Suprapubic skin (tissue), 4 donors: ENCODE data around the gene INSIG1.

Experiments used
- EP300 ChIP-seq: sonication (generic); formaldehyde crosslinking; IDR thresholded peaks from one replicate; pipeline ENCODE4 v1.6.1; 2017; ENCODE audit warnings: antibody characterized with exemption
- POLR2AphosphoS5 ChIP-seq, 3 donors: sonication (generic); formaldehyde crosslinking; IDR thresholded peaks; one replicate each; pipeline ENCODE4 v1.6.1; 2017; ENCODE audit warnings: antibody characterized with exemption in 3 of 3
- TF ChIP-seq, protein P1 (sequence below), 2 donors: fragments of 200-600 bp in 1 of 2; fragments of 450-650 bp in 1 of 2; sonication (generic) in 1 of 2; IDR thresholded peaks; one replicate each; pipeline ENCODE4 v1.5.1; 2016 to 2019; ENCODE audit warnings: antibody characterized with exemption in 2 of 2, mild to moderate bottlenecking in 1 of 2, moderate library complexity in 1 of 2

- TF ChIP-seq POLR2AphosphoS5 (IDR thresholded peaks at IDR 0.05) (no peak), EP300 (no peak)
- TF ChIP-seq, protein P1, sequence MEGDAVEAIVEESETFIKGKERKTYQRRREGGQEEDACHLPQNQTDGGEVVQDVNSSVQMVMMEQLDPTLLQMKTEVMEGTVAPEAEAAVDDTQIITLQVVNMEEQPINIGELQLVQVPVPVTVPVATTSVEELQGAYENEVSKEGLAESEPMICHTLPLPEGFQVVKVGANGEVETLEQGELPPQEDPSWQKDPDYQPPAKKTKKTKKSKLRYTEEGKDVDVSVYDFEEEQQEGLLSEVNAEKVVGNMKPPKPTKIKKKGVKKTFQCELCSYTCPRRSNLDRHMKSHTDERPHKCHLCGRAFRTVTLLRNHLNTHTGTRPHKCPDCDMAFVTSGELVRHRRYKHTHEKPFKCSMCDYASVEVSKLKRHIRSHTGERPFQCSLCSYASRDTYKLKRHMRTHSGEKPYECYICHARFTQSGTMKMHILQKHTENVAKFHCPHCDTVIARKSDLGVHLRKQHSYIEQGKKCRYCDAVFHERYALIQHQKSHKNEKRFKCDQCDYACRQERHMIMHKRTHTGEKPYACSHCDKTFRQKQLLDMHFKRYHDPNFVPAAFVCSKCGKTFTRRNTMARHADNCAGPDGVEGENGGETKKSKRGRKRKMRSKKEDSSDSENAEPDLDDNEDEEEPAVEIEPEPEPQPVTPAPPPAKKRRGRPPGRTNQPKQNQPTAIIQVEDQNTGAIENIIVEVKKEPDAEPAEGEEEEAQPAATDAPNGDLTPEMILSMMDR (IDR thresholded peaks at IDR 0.05), result no peak
Measured at GRCh38 chr7:155353256-155353897, 55.7 kb downstream of the INSIG1 start.
